HCT116 (cell line): ENCODE results near the gene RBBP8.

Source experiments
- CTCF ChIP-seq, 3 experiments: fragments of 200-600 bp in 1 of 3; sonication (generic) in 1 of 3; IDR thresholded peaks in 2 of 3; conservative IDR thresholded peaks in 1 of 3; 2 replicates each; pipeline ENCODE4 v1.5.1; 2012 to 2017; ENCODE audit warnings: low read depth in 2 of 3, low read length in 2 of 3, antibody characterized with exemption in 1 of 3, borderline replicate concordance in 1 of 3, control low read depth in 1 of 3, mild to moderate bottlenecking in 1 of 3, mixed read lengths in 1 of 3, mixed run types in 1 of 3, moderate library complexity in 1 of 3; ENCODE audit not compliant: insufficient read depth in 1 of 3
- ELF1 ChIP-seq: IDR thresholded peaks from 2 replicates; pipeline ENCODE4 v1.6.1; 2012; ENCODE audit warnings: low read depth, borderline replicate concordance
- EZH2 ChIP-seq: fragments of 200-600 bp; sonication (generic); IDR thresholded peaks from 2 replicates; pipeline ENCODE4 v1.6.1; 2017; ENCODE audit warnings: antibody characterized with exemption, mixed run types
- EZH2phosphoT487 ChIP-seq: fragments of 200-600 bp; IDR thresholded peaks from 2 replicates; pipeline ENCODE4 v1.6.1; 2018; ENCODE audit warnings: antibody characterized with exemption, borderline replicate concordance
- FOSL1 ChIP-seq: IDR thresholded peaks from 2 replicates; pipeline ENCODE4 v1.6.1; 2012; ENCODE audit warnings: low read depth
- JUND ChIP-seq: IDR thresholded peaks from 2 replicates; pipeline ENCODE4 v1.6.1; 2012
- POLR2A ChIP-seq: IDR thresholded peaks from 2 replicates; pipeline ENCODE4 v1.7.0; 2011; ENCODE audit warnings: borderline replicate concordance; ENCODE audit not compliant: insufficient read depth, insufficient read length; ENCODE audit errors: extremely low read depth
- RAD21 ChIP-seq: IDR thresholded peaks from 2 replicates; pipeline ENCODE4 v1.6.1; 2012; ENCODE audit warnings: low read depth, mild to moderate bottlenecking
- ZBTB33 ChIP-seq: IDR thresholded peaks from 2 replicates; pipeline ENCODE4 v1.6.1; 2011; ENCODE audit warnings: mild to moderate bottlenecking, low read length, moderate library complexity; ENCODE audit not compliant: insufficient replicate concordance; ENCODE audit errors: extremely low read depth

GRCh38 chr18:22964722-22965121 lies 31.6 kb downstream of the RBBP8 start:
- TF ChIP-seq EZH2phosphoT487 (no peak), CTCF (IDR thresholded peaks at IDR 0.05 in 2 of 3, conservative IDR thresholded peaks at IDR 0.05 in 1 of 3; ENCODE audit: borderline replicate concordance in 1 of 3, insufficient read depth in 1 of 3, low read depth in 2 of 3, low read length in 2 of 3) (no peak), POLR2A (no peak), FOSL1 (no peak), RAD21 (no peak), ELF1 (no peak), EZH2 (no peak), ZBTB33 (no peak), JUND (no peak)
